ENCODE data around the gene PCDH8. TPM values are rescaled to one million over a fixed set of nuclear protein-coding genes. Genes with fewer than 3 reads are reported as not detected.

The PCDH8 gene
- total and polyA plus RNA-seq, 2 of the 13 experiments (the other 11 are each of a cell fraction or from before 2014, with no cell fraction given) = not detected

GRCh38 chr13:52809310-52809769 lies 39.1 kb downstream of the PCDH8 start (continued):
- TF ChIP-seq PATZ1 (CRISPR knock-in tag; IDR thresholded peaks at IDR 0.05) = 0 out of 2 replicates have a peak, but pooled peaks have one; percentile 34
- TF ChIP-seq HBP1 (CRISPR knock-in tag; IDR thresholded peaks at IDR 0.05; ENCODE audit: low read depth) = no peak
- TF ChIP-seq BCL6 (CRISPR knock-in tag; IDR thresholded peaks at IDR 0.05) = 0 out of 2 replicates have a peak, but pooled peaks have one; percentile 32
- TF ChIP-seq ZFP37 (CRISPR knock-in tag; IDR thresholded peaks at IDR 0.05; ENCODE audit: borderline replicate concordance) = no peak
- TF ChIP-seq NR2F1 (CRISPR knock-in tag; IDR thresholded peaks at IDR 0.05) = peak; percentile 78 to 84; a peak in 3 of 4 replicates
- no peak for TF ChIP-seq XBP1 (CRISPR knock-in tag; IDR thresholded peaks at IDR 0.05)
- peak; percentile 40; the same call in 1 of the 2 replicates for TF ChIP-seq MAFF (IDR thresholded peaks at IDR 0.05; ENCODE audit: low read depth, low read length)
- 0 out of 2 replicates have a peak, but pooled peaks have one; percentile 24 for TF ChIP-seq FOXP4 (CRISPR knock-in tag; IDR thresholded peaks at IDR 0.05)
- TF ChIP-seq FOXK2 (IDR thresholded peaks at IDR 0.05) = no peak
- TF ChIP-seq NR2C2 (CRISPR knock-in tag; IDR thresholded peaks at IDR 0.05; ENCODE audit: borderline replicate concordance) = peak; percentile 67
- TF ChIP-seq ZNF572 (CRISPR knock-in tag; IDR thresholded peaks at IDR 0.05) = no peak
- no peak for TF ChIP-seq SOX13 (IDR thresholded peaks at IDR 0.05)
- TF ChIP-seq SOX13 (CRISPR knock-in tag; conservative IDR thresholded peaks at IDR 0.05 in 1 of 2, IDR thresholded peaks at IDR 0.05 in 1 of 2) = peak in 1 of 2 experiments; percentile 65; a peak in 2 of 4 replicates
- 0 out of 2 replicates have a peak, but pooled peaks have one; percentile 24 for TF ChIP-seq ZNF644 (CRISPR knock-in tag; IDR thresholded peaks at IDR 0.05; ENCODE audit: low read depth)
- 0 out of 2 replicates have a peak, but pooled peaks have one; percentile 35 for TF ChIP-seq NR2F2 (IDR thresholded peaks at IDR 0.05; ENCODE audit: borderline replicate concordance, low read depth)
- TF ChIP-seq SMC3 (IDR thresholded peaks at IDR 0.05; ENCODE audit: low read length) = peak; percentile 71
- no peak for TF ChIP-seq HOXA7 (CRISPR knock-in tag; IDR thresholded peaks at IDR 0.05)
- peak; percentile 15 for TF ChIP-seq ZFP36 (IDR thresholded peaks at IDR 0.05; ENCODE audit: borderline replicate concordance, low read depth, low read length, partially characterized antibody)
